GM21447 (cell line): ENCODE measurements around the gene ITPR1.
A peak's percentile ranks its signal among the peaks of the same experiment; 100 is the strongest.

ENCODE experiments used
- ATAC-seq: cut with Tn5 transposase; IDR thresholded peaks from one replicate; pipeline ENCODE4 v1.9.1; 2021; ENCODE audit not compliant: unreplicated experiment

Gene ITPR1

DNA sequence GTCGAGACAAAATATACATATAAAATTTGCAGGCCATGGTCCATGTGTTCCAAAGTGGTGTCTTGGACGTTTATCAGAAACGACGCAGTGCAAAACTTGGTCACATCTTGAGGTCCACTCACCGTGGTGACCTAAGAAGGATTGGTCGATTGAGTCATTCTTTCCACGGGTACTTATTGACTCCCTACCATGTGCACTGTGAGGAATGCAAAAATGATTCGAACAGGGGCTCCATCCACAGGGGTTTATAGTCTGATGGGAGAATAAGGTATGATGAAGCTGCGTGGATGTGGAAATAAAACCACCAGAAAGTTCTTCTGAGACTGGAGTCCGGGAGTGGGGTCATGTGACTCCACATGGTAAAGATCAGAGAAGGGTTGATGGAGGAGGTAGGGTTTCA lies 185.2 kb downstream of the ITPR1 start:
- ATAC-seq, result no peak

DNA sequence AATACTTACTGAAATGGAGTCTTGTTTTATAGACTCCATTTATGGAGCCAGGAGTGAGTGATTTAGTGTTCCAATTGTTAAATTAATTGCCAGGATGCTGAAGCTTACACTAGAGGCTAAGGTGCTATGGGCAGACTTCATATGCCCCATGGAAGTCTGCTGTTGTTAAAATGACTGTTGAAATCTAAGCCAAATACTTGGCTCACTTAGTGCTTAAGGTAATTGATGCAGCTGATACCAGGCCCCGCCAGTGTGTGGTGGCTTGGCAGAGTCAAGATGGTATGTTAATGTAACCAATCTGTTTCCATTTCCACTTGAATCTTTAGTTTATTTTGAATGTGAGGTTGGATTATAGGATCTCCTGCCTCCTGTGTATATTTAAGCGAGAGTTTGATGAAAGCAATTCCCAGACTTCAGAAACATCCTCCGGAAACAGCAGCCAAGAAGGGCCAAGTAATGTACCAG lies 187.1 kb downstream of the ITPR1 start:
- no peak for ATAC-seq

DNA sequence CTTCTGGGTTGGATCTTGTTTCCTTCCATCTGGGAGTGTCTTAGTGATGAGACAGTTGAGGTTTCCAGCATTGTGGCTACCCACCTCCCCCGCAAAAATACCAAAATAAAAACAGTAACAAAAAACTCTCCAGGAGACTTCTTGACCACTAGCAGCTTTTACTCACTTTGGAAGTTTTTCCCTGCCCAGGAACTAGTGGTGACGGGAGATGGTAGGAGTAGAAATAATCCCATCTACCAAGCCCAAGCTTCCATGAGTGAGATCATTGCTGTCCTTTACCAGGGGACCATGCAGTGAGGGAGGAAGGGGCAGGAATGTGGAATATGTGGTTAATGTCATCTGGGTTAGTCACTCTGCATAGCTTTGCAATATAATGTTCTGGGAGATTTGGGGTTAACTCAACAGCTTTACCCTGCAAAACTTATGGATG lies 187.7 kb downstream of the ITPR1 start:
- ATAC-seq, result no peak

DNA sequence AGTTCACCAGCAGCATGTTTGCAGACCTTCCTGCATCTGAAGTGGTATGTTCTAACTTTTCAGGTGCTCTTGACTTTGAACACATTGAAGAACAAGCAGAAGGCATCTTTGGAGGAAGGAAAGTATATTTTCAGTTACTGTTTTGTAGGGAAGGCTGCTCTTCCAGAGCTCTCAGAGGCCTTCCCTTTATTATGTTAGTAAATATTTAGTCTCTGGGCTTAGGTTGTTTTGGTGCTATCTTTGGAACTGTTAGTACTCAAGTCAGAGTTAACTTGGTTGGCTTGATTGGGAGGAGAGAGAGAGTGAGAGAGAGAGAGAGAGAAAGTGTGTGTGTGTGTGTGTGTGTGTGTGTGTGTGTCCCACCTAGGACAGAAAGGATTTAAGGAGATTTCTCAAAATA lies 188.2 kb downstream of the ITPR1 start:
- ATAC-seq, result no peak

DNA sequence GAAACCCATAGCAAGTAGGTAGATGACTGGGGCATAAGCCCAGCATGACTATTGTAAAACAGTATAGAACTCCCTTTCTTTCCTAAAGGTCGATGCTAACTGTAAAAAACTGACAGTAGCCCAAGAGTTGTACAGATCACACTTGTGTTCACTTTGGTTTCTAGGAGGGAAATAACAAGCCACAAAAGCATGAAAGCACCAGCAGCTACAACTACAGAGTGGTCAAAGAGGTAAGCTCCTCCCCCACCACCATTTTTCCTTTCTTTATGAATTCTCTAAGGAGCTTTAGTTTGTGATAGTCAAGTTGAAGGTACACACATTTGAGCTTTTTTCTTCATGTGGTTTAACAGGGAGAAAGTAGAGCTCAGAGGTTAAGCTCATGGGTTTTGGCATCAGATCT lies 191.0 kb downstream of the ITPR1 start:
- no peak for ATAC-seq

DNA sequence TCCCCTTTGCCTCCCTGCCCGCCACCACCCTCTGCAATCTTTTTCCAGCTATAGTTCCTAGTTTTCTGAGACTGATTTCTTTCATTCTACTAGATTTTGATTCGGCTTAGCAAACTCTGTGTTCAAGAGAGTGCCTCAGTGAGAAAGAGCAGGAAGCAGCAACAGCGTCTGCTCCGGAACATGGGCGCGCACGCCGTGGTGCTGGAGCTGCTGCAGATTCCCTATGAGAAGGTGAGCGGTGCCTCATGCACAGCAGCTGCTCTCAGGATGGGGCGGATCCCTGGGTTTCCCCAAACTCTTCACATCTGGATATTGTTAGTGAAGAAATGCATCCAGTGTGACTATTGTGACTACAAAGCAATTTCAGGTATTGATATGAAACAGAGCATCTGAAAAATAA lies 191.8 kb downstream of the ITPR1 start:
- no peak for ATAC-seq

DNA sequence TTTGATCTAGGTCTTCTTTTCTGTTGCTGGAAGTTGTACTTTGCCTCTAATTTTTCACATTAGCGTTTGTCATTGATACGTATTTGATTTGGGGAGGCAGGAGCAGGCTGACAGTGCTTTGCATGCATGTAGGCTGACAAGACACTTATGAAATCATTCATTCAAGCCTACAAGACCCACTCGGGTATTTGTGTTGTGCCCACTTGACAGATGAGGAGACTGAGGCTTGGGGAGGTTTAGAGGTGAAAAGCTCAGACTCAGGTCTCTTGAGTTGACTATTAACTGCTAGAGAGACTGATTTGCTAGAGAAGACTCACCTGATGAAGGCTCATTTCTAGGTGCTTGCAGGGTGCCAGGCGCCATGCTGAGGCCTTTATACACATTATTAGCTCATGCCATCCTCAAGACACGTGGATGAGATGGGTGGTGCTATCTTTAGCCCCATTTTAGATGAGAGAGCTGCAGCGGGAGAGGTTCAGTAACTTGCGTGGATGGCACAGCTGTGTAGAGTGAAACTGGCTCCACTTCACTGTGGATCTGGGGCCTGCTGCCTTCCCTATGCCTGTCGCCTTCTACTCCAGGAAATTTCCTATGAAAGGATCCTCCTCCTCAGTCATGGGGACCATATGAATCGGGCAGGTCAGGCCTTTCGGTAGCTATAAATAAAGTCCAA lies 192.7 kb downstream of the ITPR1 start:
- no peak for ATAC-seq

DNA sequence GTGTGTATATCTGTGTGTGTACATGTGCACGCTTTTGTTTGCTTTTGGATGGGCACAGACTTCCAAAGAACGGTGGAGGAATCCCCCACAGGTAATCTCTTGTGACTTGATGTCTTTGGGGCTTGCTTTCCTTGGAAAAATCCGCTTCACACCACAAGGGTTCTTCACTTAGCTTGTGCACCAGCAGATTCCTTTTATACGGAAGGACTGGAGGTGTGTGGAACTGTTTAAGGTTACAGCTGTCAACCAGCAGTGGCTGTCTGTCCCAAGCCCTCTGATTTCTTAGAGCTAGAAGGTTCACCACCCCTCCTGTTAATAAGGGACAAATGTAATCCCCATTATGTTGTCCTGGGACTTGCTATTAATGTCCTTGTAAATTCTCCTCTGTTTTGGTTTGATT lies 193.5 kb downstream of the ITPR1 start:
- ATAC-seq, result no peak

DNA sequence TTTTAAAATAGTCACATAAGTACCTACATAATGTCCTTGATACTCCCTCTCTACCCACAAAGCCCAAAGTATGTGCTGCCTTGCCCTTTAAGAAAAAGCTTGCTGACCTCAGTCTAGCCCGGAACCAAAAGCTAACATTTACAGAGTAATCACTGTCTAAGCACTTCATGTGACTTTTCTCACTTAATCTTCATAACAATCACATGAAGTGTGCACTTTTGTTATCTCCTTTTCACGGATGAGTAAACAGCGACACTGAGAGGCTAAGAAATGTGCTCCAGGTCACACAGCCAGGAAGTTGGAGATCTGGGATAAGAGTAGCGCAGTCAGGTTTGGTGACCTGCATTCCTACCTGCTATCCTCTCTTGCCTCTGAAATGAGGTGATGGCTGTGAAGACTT lies 194.0 kb downstream of the ITPR1 start:
- ATAC-seq, result no peak

DNA sequence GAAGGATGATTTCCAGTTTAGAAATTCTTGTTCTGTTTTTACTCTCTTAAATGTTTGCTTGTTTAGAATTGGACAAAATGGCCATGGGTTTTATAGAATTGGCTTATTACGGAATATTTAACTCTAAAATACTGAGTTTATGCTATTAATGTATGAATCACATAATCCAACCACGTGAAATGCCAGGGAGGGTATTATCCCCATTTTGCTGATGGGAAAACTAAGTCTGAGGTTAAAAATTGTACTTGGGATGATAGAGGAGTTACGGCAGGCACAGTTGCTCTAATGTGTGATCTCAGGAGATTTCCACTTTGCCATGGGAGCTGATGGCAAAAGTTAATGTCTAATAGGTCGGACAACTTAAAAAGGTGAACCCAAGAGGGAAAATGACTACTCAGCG lies 194.4 kb downstream of the ITPR1 start:
- ATAC-seq, result no peak

DNA sequence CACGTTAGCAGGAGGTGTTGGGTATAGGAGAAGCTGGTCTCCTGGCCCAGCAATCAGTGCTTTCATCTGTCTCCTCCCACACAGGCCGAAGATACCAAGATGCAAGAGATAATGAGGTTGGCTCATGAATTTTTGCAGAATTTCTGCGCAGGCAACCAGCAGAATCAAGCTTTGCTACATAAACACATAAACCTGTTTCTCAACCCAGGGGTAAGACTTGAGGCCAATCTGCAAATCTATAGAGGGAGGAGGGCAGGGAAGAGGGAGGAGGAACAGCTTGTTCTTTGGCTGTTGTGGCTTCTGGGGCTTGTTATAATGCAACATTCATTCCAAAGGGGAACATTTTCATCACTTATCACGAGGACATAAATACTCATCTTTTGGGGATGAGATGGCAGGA lies 195.3 kb downstream of the ITPR1 start:
- no peak for ATAC-seq

DNA sequence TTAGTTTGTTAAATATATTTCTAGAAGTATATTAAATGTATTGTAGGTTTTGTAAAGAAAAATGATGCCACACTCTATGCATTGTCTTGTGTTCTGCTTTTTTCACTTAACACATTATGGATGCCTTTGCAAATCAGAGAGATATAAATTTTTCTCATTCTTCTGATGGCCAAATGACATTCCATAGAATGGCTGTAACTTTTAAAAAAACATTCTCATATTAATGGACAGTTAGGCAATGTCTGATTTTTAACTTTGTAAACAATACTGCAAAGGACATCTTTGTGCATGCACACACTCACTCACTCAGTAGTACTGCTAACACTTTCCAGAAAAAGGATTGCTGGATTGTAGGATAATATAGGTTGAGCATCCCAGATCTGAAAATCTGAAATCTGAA lies 195.9 kb downstream of the ITPR1 start:
- no peak for ATAC-seq

DNA sequence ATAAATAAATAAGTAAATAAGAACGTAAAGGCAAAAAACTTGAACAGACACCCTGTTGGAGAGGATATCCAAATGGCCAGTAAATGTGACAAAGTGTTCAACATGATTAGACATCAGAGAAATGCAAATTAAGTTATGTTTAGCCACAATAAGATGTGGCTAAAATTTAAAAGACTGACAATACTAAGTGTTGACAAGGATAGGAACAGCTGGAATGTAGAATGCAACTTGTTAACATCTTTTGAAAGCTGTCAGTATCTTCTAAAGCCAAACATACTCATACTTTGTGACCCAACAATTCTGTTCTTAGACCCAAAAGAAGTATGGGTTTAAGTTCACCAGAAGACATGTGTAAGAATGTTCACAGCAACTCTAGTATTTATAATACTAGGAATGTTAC lies 197.1 kb downstream of the ITPR1 start:
- ATAC-seq, result no peak

DNA sequence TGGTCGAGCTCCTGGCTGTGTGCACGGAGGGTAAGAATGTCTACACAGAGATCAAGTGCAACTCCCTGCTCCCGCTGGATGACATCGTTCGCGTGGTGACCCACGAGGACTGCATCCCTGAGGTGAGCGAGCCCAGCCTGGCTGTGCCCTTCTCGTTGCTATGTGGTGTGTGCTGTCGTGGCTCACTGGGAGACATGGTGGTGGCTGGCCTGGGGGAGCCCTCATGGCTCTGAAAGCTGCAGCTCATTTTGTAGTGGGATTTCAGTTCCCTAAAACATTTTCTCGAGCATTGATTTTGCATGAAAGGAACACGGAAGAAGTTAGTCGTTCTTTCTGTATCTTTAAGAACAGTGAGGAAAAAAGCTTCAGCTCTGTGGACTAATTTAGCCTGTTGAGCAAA lies 200.5 kb downstream of the ITPR1 start:
- peak; percentile 83 for ATAC-seq

DNA sequence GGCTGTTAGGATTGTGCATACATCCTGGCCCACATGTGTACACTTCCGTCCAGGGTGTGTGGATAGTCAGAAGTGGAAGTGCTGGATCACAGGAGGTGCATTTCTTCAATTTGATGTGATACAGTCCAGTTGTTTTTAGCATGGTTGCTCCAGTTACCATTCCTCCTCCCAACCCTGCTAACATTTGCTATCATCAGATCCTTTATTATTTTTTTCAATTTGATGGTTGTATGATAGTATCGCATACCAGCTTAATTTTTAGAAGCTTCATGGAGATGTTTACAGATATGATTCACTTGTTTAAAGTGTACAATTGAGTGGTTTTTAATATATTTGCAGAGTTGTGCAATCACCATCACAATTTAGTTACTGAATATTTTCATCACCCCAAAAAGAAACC lies 202.7 kb downstream of the ITPR1 start:
- no peak for ATAC-seq

DNA sequence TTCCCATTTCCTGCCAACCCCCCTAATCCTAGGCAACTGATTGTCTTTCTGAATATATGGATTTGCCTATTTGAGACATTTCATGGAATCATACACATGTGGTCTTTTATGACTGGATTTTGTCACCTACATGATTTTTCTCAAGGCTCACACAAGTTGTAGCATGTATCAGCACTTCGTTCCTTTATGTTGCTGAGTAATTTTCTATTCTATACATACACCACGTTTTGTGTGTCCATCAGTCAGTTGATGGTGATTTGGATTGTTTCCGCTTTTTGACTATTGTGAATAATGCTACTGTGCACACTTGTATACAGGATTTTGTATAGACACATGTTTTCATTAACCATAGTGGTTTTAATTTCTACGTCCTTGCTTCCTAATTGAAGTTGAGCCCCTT lies 203.1 kb downstream of the ITPR1 start:
- no peak for ATAC-seq

DNA sequence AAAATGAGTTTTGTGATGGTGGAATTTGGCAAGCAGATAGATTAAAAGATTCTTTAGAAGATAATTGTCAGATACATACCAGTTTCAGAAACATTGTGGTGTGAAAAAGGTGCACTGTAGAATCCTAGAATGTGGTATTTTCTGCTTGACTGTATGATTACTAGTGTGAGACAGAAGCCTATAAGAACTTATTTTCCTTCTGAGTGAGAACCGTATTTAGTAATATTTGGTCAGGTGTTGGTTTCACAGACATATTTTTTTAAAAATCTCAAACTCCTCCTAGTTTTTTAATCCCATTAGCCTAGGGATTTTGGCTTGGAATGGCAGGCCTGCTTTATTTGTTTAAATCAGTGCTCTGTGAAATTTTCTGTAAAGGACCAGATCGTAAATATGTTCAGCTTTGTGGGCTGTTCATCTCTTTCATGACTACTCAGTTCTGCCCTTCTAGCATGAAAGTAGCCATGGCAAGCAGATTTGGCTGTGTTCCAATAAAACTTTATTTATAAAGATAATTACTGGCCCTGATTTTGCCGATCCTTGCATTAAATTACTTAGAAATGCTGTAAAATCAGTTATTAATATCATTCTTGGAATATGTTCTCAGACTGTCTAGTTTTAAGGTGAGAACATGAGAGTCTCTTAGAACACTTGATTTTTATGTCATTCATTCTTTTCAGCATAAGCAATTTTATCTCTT lies 205.1 kb downstream of the ITPR1 start:
- ATAC-seq, result no peak

DNA sequence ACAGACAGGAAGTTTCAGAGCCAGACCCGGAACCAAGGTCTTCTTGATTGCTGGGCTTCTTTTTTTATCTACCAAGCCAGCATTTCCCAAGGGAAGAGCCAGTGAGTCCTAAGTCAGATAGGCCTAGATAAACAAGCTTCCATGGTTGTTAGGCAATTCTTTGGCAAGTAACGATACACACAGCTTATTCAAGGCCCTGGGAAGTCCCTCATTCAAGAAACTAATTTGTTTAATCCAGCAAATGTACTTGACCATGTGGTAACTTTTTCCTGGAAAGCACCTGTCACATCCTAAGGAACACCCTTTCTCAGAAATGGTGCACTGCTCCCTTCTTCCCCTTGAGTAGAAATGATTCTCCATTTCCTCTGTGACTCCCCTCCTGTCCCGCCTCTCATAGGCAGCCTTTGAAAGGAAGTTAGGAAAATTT lies 209.9 kb downstream of the ITPR1 start:
- no peak for ATAC-seq

DNA sequence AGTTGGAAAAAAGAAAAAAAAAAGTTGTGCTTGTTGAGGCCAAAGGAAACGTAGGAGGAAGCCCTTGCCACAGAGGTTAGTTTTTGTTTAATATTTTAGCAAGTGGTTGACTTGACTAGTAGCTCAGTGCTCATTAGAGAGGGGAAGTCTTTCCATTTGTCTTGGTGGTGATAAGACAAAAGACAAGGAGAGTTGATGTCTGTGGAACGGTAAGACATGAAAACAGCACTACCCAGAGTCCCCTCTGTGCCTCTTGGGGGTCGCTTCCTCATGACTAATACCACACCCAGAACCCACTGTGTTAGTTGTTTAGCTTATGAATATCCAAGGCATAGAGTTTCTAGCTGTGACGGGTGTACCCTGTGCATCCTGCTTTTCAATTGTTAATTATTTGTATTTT lies 211.4 kb downstream of the ITPR1 start:
- no peak for ATAC-seq

DNA sequence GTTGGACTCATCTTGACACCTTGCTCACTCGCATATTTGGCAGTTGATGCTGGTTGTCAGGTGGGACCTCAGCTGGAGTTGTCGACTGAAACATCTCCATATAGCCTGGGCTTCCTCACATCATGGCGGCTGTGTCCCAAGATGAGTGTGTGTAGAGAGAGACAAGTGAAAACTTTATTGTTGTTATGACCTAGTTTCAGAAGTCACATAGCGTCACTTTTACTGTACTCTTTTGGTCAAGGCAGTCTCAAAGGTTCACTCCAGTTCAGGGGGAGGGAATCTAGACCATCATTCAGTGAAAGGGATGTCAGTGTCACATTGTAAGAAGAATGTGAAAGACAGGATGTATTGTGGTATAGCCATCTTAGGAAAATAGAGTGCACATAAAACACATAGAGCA lies 214.2 kb downstream of the ITPR1 start:
- no peak for ATAC-seq

DNA sequence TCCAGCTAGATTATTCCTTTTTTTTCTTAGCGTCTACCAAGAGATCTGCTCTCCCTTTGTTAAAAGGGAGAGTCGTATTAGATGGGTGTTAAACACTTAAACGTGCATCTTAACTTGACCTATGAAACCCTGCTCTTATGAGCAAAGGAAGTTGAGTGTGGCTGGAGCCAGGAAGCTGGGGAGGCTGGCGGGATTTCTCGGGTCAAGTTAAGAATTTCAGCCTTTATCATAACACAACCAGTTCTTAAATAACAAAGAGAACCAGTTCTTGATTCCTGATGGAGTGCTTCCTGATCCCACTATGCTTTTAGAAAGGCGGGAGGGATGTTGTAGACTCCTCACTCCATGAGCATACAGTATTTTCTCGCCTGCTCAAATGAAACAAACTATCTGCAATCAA lies 215.1 kb downstream of the ITPR1 start:
- no peak for ATAC-seq

DNA sequence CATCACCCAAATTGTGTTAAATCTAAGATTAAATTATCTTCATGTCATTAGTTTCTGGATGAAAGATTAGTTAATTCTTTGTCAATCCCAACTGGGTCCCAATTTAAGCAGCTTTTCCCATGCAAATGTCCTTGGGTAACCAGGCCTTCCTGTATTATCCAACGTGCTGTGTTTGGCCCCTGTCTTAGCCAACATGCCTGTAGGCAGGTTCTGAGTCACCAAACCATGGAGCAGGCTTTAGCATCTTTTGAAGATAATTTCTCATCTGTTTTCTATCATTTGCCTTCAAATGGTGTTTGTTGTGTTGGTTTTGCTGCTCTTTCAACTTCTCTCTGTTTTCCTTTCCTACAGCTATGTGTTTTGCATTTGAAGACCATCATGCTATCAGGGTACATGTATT lies 216.2 kb downstream of the ITPR1 start:
- ATAC-seq, result no peak

DNA sequence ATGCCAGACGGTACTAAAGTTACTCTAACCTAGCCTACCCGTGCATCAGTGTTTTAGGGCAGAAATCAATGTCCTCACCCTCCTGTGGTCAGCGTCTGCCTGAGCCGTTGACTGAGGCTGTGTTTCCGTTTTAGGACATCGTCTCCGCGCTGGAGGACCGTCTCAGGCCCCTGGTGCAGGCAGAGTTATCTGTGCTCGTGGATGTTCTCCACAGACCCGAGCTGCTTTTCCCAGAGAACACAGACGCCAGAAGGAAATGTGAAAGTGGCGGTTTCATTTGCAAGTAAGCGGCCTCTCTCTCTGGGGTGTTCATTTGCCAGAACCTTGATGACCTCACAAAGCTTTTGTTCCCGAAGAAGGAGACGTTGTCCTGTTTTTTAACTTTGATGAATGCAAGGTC lies 217.0 kb downstream of the ITPR1 start:
- ATAC-seq, result no peak
